ENCODE results near the gene PTPN14.

PTPN14 gene

DNA sequence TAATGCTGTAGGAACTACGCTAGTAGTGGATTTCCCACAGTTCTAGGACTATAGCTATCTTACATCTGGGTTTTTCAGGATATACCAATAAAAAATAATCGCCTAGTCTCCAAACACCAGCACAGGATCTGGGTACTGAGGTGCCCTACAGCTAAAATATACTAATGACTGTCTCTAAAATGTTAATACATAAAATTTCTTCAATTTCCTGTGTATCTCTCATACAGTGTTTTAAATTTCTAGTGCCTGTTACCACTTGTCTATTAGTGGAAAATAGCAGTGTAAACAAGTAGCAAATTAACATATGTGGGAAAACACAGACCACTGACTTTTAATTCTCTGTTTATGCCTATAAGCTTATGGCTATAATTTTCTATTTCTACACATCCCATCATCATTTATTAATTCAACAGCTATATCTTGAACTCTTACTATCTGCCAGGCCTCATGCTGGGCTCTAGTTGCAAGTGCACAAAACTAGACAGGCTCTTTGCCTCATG is 16.1 kb upstream of the PTPN14 start:
- DNase-seq: no peak

GRCh38 chr1:214566158-214567104 is 15.0 kb upstream of the PTPN14 start:
- no peak for DNase-seq

DNA sequence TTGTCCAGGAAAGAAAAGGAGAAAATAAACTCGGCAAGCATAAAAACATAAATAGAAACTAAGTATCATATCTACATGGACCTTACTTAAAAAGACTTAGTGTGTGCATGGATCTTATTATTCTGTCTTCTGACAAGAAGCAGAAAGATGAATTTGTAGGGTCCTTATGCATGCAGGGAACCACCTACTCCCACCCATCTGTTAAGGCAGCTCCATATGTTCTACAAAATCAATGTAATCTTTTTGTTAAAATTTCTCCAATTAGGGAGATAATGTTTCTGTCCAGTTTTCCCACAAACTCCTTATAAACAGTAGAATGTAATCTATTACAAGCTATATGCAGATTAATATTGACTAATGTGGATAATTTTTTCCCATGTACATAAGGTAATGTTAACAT is 13.9 kb upstream of the PTPN14 start:
- no peak for DNase-seq

DNA sequence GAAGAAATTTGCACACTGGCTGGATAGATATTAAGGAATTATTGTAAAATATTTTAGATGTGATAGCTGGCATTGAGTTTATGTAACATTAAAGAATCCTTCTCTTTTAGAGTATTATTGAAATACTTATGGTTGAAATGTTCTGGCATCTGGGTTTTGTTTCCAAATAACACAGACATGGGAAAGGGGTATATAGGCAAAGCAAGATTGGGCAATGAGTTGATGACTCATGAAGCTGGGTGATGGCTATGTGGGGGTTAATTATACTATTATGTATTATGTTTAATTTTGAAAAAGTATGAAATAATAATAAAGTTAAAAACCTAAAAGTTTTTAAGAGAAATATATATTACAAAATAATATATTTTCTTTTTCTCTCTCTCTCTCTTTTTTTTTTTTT is 12.5 kb upstream of the PTPN14 start:
- no peak for DNase-seq

DNA sequence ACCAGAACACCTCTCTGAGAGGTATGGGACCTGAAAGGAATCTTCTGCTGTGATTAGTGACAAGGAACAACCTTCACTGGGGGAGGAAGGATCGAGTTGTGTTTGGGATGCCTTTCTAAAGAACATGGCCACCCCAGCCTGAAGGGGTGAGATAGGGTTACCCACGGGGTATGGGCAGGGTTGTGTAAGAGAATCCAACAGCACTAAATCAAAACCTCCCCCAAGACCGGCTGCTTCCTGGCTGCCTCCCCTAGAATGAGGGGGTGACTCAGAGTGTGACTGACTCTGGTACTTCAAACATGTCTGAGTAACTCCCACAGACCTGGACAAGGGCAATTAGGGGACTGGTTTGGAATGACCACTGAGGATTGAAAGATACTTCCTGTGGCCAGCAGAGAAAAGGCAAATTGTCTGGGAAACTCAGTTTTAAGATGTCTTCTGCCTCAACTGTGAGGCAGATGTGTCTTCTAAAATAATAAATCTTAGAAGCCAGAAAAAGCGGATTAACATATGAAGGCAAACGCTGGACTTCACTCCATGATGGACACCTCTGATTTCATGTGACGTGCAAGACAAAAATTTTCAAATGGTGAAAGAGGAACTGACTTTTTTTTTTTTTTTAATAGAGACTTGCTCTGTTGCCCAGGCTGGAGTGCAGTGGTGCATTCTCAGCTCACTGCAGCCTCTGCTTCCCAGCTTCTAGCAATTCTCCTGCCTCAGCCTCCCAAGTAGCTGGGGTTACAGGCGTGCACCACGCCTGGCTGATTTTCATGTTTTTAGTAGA is 6.7 kb upstream of the PTPN14 start:
- no peak for DNase-seq

DNA sequence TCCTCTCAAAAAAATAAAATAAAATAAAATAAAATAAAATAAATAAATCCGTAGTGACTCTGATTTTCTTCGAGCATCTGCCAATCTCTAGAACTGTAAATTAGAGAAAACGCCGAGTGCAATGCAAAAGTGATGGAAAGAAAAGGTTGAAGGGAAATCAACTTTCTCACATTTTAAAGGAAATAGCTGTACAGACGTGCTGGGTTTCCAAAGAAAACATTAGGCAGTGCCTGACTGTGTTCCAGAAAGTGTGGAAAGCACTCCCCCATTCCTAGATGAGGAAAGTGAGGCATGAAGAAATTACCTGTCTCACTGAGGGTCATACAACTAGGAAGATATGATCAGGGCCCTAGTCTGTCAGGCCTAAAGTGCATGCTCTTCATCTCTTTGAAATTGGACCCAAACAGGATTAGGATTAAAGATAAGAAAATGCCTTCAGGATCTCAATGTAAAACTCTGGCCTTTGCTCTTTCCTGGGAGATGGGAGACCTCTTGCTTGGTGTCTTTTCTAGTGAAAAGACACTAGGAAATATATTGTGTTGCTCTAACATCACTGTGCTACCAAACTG is 1.8 kb upstream of the PTPN14 start:
- no peak for DNase-seq

- DNase-seq: no peak
Observed at GRCh38 chr1:214552174-214552608, 789 bp upstream of the PTPN14 start.

DNA sequence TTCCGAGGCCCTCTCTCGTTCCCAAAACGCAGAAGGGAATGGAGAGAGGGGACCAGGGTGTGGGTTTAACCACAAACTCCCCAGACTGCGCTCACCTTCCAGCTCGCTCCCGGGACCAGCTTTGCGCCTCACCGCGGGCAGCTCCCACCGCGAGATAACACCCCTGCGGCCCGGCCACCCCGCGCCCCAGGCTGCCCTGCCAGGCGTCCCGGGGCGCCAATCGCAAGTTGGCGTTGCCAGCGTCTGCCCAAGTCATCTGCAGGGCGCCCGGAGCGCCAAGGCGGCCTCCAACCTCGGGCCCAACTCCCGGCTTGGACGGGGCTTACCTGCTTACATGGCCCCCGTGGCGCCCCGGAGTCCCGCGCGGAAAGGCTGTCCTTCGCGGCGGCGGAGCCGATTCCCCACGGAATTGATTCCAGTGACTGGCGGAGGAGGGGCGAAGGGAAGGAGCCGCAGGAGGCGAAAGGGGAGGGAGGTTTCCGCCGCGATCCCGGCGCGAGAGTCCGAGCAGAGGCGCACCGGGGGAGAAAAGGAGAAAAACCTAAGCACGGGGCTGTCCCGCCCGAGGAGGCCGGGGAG is 456 bp downstream of the PTPN14 start:
- DNase-seq: no peak

GRCh38 chr1:214550013-214550856 is 1.2 kb downstream of the PTPN14 start:
- no peak for DNase-seq

GRCh38 chr1:214549604-214550003 is 1.8 kb downstream of the PTPN14 start:
- no peak for DNase-seq

GRCh38 chr1:214548988-214549387 is 2.4 kb downstream of the PTPN14 start:
- no peak for DNase-seq

- DNase-seq: no peak
Observed at GRCh38 chr1:214548271-214548670, 3.1 kb downstream of the PTPN14 start.

DNA sequence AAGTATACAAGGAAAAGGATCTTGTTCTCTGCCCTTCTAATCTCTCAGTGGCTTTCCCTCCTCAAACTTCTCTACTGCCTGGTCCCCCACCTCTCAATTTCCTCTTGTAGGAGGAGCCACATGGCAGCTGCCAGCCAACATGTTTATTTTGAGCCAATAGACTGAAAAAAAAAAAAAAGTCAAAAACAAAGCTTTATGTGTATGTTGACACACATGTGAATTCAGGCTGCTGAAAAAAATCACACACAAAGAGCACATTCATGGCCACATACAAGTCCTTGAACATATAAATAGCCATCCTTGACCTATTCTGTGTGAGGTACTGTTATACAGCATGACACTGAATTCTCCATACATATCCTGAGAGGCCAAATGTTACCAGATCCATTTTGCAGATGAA is 3.7 kb downstream of the PTPN14 start:
- DNase-seq: no peak

GRCh38 chr1:214546886-214547641 is 4.3 kb downstream of the PTPN14 start:
- no peak for DNase-seq

DNA sequence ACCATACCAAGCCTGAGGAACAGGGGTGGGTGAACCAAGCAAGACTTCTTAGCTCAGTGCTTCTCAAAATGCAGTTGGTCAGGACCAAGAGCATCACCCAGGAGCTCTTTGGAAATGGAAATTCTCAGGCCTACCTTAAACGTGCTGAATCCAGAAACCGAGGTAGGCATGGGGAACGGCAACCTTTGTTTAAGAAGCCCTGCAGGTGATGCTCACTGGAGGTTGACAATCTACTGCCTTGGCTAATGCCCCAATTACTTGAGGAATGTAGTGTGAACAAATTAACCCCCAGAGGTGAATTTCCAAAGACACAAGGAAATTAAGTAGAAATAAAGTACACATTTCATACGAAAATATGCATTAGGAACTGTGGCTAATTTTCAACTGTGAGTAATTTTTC is 5.3 kb downstream of the PTPN14 start:
- DNase-seq: no peak

DNA sequence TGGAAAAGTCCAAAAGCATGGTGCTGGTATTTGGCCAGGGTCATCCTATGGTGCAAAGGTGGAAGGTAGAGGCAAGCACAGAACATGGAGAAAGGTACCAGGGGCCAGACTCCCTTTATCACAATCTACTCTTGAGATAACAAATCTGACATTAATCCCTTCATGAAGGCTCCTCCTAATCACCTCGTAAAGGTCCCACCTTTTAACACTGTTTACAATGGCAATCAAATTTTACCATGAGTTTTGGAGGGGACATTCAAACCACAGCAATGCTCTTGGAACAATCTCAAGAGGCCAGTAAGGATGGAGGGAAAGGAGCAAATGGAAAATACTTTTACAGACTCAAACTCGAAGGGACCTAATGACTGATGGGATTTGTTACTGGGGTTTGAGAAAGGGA is 6.1 kb downstream of the PTPN14 start:
- DNase-seq: no peak

DNA sequence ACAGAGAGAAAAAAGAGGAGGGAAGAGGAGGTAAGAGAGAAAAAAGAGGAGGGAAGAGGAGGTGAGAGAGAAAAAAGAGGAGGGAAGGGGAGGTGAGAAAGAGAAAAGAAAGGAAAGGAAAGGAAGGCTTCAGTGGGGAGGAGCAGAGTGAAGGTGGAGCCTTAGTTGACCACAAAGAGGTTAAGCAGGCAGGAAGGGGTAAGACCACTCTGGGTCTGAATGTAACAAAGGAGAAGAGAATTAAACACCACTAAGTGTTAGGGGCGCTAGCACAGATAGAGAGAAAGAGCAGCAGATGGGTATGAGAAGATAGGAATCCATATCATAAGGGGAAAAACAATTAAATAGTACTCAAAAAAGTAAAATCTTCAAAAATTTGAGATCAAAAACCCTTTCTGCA is 6.6 kb downstream of the PTPN14 start:
- DNase-seq: no peak

DNA sequence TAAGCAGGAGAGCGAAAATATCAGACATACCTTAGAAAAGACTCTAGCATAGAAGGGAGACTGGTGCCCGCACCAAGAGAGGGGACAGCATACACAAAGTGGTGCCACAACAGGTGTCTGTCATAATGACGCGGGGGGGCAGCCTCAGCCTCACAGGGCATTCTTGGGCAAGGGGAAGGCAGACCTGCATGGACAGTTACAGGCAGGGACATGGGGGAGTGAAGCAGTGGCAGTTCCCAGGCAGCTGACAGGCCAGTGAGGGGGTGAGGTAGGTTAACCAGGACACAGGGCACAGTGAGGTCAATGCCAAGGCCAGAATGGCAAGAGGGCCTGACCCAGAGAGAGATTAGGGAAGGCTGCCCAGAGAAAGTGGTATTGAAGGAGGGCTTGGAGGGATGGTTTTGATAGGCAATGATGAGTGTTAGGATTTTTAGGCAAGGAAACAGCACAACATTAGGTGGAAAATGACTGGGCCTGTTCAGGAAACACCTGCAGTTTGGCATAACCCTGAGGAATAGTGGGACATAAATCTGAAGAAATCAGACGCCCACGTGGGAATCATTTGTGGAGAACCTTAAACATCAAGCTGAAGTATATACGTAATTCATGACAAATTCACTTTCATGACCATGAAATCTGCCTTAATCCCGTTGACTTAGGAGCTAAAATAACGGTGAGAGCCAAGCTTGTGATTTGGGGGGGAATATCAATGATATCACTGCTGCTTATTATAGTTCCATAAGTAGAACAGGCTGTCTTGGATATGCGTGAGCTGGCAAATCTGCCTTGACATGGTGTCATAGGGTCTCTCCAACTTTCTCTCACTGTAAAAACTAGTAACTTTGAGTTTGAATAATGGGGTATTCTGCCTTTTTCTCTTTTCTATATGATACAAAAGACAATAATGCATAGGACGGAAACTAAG is 8.9 kb downstream of the PTPN14 start:
- DNase-seq: no peak

DNA sequence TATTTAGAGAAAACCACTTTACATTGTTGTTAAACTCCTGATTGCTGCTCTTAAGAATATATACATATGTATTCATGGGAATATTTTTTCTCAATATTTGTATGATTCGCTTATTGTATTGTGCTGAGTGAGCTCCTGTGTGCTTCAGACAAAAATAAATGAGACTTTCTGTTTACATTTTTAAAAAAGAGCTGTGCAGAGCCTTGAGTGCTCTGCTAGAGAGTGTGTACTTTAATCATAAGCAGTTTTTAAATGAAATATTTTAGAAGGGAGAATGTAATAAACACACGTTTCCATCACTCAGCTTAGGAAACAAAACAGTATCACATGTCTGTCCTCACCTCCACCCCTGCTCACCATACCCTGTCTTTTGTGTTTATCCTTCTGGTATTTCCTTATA is 9.7 kb downstream of the PTPN14 start:
- no peak for DNase-seq

GRCh38 chr1:214541206-214541605 is 10.2 kb downstream of the PTPN14 start:
- DNase-seq: no peak

All from stimulated activated CD4-positive, alpha-beta T cell treated with anti-CD3 and anti-CD28 coated beads, Interleukin-4, amount 100 ng/mL, for 24 hours (primary cell).